Fibroblast of upper back skin (primary cell): ENCODE results near the gene EZH2.
A peak's percentile ranks its signal among the peaks of the same experiment; 100 is the strongest.

Experiments used
- DNase-seq: peaks from one replicate; pipeline ENCODE4 v3.0.0-alpha.2; 2013

The EZH2 gene

DNA sequence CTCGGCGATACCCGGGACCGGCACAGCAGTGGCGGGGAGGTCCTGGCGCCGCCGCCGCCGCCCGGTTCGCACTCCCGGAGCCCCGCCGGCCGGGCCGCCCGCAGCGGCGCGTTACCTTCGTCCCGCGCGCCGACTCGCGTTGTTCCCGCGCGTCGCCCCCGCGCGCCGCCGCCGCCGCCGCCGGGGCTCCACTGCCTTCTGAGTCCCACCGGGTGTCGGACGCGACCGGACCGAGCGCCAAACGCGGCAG lies at the start of gene EZH2:
Gene EZH2 (minus strand): TSS at position 243 of the 250 bp plus-strand sequence. CDS start 36,993 bp downstream, outside the sequence.
- DNase-seq: no peak

GRCh38 chr7:148931470-148931869 lies 47.4 kb upstream of the EZH2 start:
- no peak for DNase-seq

DNA sequence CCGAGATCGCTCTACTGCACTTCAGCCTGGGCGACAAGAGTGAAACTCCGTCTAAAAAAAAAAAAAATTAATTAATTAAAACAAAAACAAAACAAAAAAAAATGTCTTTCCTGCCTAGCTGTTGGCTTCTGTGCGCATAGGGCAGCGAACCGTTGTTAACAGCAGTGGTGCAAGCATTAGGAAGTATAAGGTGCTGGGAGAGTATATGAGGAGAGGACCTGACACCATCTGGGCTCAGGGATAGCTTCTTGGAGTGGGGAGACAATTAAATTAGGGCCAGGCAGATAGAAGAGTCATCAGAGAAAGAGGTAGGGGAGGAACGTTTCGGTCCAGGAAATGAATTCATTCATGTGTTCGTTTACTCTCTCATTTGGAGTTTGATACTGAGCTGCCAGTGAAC lies 46.2 kb upstream of the EZH2 start:
- DNase-seq: no peak

DNA sequence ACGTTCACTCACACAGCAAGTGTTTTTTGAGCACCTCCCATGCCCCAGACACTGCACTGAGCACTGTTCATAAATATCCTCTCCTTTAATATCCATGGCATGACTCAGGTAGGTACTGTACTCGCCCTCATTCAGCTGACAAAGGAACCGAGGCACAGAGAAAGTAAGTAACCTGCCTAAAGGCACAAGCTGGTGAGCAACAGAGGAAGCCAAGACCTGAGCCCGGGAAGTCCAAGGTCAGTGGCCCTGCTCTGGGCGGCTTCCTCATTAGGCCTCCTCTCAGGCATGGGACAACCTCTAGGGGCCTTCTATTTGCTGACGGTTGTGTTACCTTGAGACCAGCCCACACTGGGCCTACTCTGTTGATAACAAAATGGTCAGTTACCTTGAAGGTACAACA lies 45.1 kb upstream of the EZH2 start:
- DNase-seq: no peak

DNA sequence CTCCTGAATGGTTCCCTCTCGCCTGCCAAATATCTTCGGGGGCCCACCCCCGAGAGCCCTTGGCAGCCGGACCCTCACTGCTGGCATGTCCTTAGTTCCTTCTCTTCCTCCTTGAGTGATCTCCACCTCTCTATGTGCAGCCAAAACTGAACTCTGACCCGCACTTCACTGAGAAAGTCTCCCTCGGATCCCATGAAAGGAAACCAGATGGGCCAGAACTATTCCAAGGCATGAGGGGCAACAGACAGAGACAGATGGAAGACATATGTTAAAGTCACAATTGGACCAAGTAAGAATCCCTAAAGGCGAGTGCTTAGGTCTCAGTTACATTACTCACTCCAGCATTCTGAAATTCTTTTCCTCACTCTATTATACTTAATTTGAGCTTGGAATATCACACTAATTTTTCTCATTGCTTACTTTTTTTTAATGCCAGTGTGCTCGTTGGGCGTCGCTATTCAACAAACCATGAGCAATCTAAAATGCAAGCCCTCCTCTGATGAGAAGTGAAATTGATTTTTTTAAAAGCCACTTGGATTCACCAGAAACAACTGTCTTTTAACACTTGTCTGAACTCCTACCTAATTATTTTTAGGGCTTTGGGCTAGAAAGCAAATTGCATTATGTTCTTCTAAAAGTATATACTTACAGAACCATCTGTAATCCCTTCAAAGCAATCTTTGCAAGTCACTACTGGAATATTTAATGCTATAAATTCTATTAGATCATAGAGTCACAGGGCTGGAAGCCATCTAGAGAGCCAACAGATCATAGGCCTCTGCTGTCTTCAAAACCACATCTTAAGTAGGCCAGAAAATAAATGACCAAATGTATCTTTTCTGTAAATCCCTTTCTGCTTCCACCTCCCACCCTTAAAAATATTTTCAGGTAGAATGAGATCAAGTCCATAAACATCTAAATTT lies 43.3 kb upstream of the EZH2 start:
- DNase-seq: no peak

DNA sequence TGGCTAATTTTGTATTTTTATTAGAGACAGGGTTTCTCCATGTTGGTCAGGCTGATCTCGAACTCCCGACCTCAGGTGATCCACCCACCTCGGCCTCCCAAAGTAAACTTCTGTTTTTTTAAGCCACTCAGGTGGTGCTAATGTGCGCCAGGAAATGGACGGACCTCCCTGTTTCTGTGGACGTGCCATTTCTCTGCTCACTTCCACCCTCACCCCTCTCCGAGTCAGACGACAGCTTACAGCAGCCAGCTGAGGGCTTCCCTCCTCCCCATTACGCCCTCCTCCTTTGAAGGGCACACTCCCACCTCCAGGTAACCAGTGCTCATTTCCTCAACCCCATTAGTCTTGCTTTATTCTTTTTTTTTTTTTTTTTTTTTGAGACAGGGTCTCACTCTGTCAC lies 41.7 kb upstream of the EZH2 start:
- no peak for DNase-seq

- no peak for DNase-seq
Observed at GRCh38 chr7:148924011-148924410, 39.9 kb upstream of the EZH2 start.

GRCh38 chr7:148921806-148922205 lies 37.7 kb upstream of the EZH2 start:
- no peak for DNase-seq

GRCh38 chr7:148921189-148921588 lies 37.1 kb upstream of the EZH2 start:
- DNase-seq: no peak

GRCh38 chr7:148919859-148920258 lies 35.8 kb upstream of the EZH2 start:
- no peak for DNase-seq

DNA sequence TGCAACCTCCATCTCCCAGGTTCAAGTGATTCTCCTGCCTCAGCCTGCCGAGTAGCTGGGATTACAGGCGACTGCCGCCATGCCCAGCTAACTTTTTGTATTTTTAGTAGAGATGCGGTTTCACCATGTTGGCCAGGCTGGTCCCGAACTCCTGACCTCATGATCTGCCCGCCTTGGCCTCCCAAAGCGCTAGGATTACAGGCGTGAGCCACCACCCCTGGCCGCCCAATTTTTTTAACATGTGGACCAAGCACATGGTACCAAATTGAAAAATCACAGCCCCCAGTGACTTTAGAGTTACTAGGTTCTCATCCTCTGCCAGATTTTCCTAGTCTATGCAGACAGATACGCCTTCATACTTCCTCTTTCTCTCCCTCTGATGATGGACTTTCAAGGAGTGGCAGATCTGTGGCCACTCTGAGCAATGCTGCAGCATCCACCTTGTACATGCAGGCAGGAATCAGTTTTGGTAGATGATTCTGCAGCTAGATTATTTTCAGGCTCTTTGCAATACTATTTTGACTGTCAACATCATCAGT lies 34.0 kb upstream of the EZH2 start:
- no peak for DNase-seq

GRCh38 chr7:148916186-148916585 lies 32.1 kb upstream of the EZH2 start:
- peak; percentile 91 for DNase-seq

GRCh38 chr7:148915211-148915610 lies 31.1 kb upstream of the EZH2 start:
- DNase-seq: no peak

- peak; percentile 75 for DNase-seq
Observed at GRCh38 chr7:148914208-148914777, 30.2 kb upstream of the EZH2 start.

DNA sequence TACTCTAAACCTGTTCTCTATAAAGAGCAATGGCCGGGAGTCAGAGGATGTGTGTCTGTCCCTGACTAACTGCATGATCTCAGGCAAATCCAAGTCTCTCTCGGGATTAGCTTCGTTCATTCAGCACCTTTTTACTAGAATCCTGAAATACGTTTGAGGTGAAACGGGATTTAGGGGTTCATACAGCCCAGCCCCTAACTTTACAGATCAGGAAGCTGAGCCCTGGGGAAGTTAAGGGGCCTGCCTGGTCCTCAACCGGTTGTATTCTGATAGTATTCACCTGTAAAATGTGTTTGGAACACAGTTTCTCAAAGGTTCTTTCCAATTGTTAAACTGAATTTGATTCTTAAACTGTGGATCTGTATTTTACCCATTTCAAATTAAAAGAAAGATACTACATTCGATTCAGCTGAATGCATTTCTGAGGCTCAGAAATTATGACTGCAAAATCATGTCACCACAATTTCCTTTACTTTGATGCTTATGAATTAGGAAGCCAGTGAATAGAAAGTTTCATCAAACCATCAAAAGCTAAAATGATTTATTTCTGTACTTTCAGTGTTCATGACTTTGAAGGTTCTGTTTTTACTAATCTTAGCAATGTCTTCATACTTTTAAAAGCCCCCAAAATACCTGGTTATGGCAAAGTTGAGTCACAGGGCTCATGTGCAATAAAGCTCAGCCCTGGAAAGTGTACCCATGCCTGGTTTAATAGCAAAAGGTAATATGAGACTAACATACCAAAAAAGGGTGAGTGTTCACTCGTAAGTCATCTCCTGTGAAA lies 28.9 kb upstream of the EZH2 start:
- DNase-seq: peak; percentile 19

DNA sequence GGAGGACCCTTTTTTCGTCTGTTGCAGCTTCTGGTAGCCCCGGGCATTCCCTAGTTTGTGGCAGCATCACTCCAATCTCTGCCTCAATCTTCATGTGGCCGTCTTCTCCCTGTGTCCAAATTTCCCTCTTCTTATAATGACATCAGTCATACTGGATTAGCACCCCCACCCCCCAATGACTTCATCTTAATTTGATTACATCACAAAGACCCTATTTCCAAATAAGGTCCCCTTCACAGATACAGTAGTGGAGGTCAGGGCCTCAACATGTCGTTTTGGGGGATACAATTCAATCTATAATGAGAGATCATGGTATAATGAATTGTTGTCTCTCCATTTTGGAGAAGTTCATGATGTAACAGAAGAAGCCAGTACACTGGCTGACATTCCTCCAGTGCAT lies 28.1 kb upstream of the EZH2 start:
- no peak for DNase-seq

- DNase-seq: no peak
Observed at GRCh38 chr7:148911626-148912025, 27.5 kb upstream of the EZH2 start.

DNA sequence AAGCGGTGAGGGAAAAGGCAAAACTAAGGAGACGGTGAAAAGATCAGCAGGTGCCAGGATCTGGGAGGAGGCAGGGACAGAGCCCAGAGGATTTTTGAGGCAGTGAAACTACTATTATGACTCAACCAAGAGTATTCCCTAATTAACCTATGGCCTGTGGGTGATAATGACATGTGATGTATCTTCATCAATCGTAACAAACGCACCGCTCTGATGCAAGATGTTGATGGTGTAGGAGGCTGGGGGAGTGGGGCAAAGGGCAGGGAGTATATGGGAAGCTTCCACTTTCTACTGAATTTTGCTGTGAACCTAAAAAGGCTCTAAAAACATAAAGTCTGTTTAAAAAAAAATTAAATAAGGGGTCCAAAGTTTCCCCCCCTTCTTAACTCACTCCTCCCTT lies 25.5 kb upstream of the EZH2 start:
- DNase-seq: no peak

DNA sequence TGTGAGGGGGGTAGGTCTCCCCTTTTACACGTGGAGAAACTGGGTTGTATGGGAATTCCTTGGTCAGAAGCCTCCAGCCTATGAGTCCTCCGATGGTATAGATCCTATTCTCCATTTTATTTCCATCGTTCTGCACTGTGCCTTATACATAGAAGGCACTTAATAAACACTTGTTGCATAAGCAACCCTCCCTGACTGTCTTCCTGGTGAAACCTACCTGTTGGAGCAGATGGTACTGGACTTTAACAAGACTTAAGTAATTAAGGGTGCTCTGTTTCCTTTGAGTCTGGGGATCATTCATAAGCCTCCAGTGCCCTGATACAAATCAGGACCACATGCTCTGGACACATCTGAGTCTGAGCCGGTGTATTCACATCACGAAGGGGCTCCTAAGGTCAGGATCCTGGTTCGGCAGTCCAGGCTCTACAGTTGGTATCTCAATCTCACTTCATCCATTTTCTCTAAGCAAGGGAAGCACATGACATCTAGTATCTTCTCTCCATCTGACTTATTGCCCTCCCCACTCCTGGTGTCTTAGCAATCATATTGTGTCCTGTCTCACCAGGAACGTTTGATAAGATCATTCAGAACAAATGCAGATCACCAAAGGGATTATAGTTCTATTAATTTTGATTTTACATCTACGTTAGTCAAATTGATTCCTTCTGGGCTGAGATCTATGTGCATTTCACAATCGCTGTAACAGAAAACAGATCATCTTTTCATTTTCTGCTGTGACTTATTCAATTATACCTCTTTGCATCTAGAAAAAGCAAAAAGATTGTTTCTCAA lies 22.8 kb upstream of the EZH2 start:
- DNase-seq: no peak

DNA sequence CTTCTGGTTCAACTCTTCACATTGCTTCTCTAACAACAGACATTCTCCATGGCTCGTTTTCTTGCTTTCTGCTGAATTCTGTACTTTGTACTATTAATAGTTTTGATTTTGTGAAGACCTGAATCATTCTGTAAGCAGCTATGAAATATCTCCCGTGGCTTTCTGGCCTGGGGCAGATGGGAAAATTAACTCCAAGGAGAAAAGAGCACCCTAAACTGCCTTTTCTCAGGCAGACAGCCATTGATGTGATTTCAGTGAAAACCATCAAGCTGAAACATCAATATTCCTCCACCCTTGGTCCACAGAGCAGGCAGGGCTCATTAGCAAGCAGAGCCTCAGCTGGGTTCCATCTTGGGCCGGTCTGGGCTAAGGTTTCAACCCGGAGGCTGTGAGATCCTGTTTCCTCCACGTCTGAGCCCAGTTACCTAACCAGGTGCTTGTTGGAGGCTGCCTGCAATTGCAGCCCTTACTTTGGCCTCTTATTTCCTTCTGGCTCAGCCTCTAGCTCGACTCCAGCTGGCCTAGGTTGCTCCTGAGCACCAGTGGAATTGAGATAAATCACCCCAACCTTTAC lies 21.1 kb upstream of the EZH2 start:
- no peak for DNase-seq

GRCh38 chr7:148903504-148903903 lies 19.4 kb upstream of the EZH2 start:
- DNase-seq: no peak

- no peak for DNase-seq
Observed at GRCh38 chr7:148901178-148901577, 17.1 kb upstream of the EZH2 start.
